H1 (cell line): ENCODE measurements around the gene GTF2I. TPM values are rescaled to one million over a fixed set of nuclear protein-coding genes. Genes with fewer than 3 reads are reported as not detected.

Experiments
- CTCF ChIA-PET: fragments of 300-600 bp; sonication (Branson Sonifier 250); formaldehyde crosslinking; loops from one replicate; lab custom pipeline; 2021; ENCODE audit not compliant: partially characterized antibody; lab: Charles Lee
- POLR2A ChIA-PET: fragments of 300-600 bp; sonication (Branson Sonifier 250); formaldehyde crosslinking; loops from one replicate; lab custom pipeline; 2021; ENCODE audit warnings: inconsistent platforms; ENCODE audit not compliant: partially characterized antibody; lab: Charles Lee
- DNase-seq, 2 experiments: peaks; one replicate each; pipeline versions ENCODE4 v3.0.0 to v3.0.0-alpha.2; 2010 to 2022; ENCODE audit warnings: low spot score in 2 of 2, low read depth in 1 of 2, mixed read lengths in 1 of 2
- FAIRE-seq: peaks from 2 replicates; lab custom pipeline; 2011; peaks lifted over from hg19 to GRCh38; lab: Jason Lieb, UNC
- H2AFZ ChIP-seq: 2 replicates; pipeline ENCODE4 v1.8.1; 2012; ENCODE audit warnings: low read length, inconsistent platforms
- H2AK5ac ChIP-seq: 2 replicates; pipeline ENCODE4 v1.6.1; 2013; ENCODE audit warnings: low read depth, low read length
- H2BK120ac ChIP-seq: replicated peaks from 2 replicates; pipeline ENCODE3; 2013; ENCODE audit warnings: low read depth, low read length, inconsistent platforms
- H2BK12ac ChIP-seq: 2 replicates; pipeline ENCODE4 v1.6.1; 2013; ENCODE audit warnings: low read depth, low read length
- H2BK15ac ChIP-seq: 2 replicates; pipeline ENCODE4 v1.6.1; 2013; ENCODE audit warnings: low read length
- H2BK20ac ChIP-seq: 2 replicates; pipeline ENCODE4 v1.6.1; 2013; ENCODE audit warnings: low read length
- H2BK5ac ChIP-seq: 2 replicates; pipeline ENCODE4 v1.6.1; 2013; ENCODE audit warnings: low read depth, low read length
- H3K14ac ChIP-seq: 2 replicates; pipeline ENCODE4 v1.6.1; 2013; ENCODE audit warnings: inconsistent platforms; ENCODE audit not compliant: insufficient read length
- H3K18ac ChIP-seq: 2 replicates; pipeline ENCODE4 v1.6.1; 2013; ENCODE audit warnings: low read length; ENCODE audit errors: extremely low read depth
- H3K23ac ChIP-seq: 2 replicates; pipeline ENCODE4 v1.6.1; 2013; ENCODE audit warnings: inconsistent platforms; ENCODE audit not compliant: insufficient read length
- H3K23me2 ChIP-seq: 2 replicates; pipeline ENCODE4 v1.6.1; 2013; ENCODE audit warnings: low read depth, low read length
- H3K27ac ChIP-seq: 2 replicates; pipeline ENCODE4 v1.6.1; 2011; ENCODE audit warnings: low read depth, low read length, inconsistent platforms
- H3K27me3 ChIP-seq, 4 experiments: replicated peaks in 1 of 4; 1 replicate in 1 of 4; 2 replicates in 3 of 4; pipeline versions ENCODE4 v1.6.1 to v1.8.1; 2011 to 2013; ENCODE audit warnings: low read length in 3 of 4, mild to moderate bottlenecking in 3 of 4, inconsistent platforms in 2 of 4, mixed read lengths in 2 of 4, moderate library complexity in 1 of 4; ENCODE audit not compliant: control insufficient read depth in 3 of 4, insufficient read depth in 3 of 4; ENCODE audit errors: extremely low read depth in 1 of 4
- H3K36me3 ChIP-seq, 4 experiments: 2 replicates each; pipeline versions ENCODE4 v1.6.1 to v1.8.1; 2011 to 2013; ENCODE audit warnings: mild to moderate bottlenecking in 4 of 4, low read length in 3 of 4, moderate library complexity in 2 of 4, control low read depth in 1 of 4, inconsistent platforms in 1 of 4; ENCODE audit not compliant: insufficient read depth in 4 of 4, control insufficient read depth in 2 of 4
- H3K4ac ChIP-seq: replicated peaks from 2 replicates; pipeline ENCODE3; 2013; ENCODE audit warnings: low read length, low read depth, mixed read lengths, inconsistent platforms; ENCODE audit not compliant: insufficient read length
- H3K4me1 ChIP-seq, 4 experiments: replicated peaks in 1 of 4; 1 replicate in 1 of 4; 2 replicates in 3 of 4; pipeline versions ENCODE4 v1.6.1 to v1.8.1; 2011 to 2013; ENCODE audit warnings: low read length in 3 of 4, inconsistent platforms in 2 of 4, mixed read lengths in 1 of 4; ENCODE audit not compliant: insufficient read depth in 4 of 4, control insufficient read depth in 3 of 4
- H3K4me2 ChIP-seq, 2 experiments: 2 replicates each; pipeline versions ENCODE4 v1.6.1 to v1.8.1; 2011 to 2013; ENCODE audit warnings: low read depth in 2 of 2, low read length in 2 of 2, control low read depth in 1 of 2, inconsistent platforms in 1 of 2, mild to moderate bottlenecking in 1 of 2; ENCODE audit not compliant: insufficient read depth in 1 of 2
- H3K4me3 ChIP-seq, 4 experiments: fragments of 200-600, 300-600 bp in 1 of 4; sonication (generic), shearing (Covaris generic), sonication (Bioruptor Twin) in 1 of 4; 2 replicates each; pipeline versions ENCODE4 v1.5.1 to v1.8.1; 2011 to 2016; ENCODE audit warnings: low read length in 4 of 4, low read depth in 3 of 4, control low read depth in 2 of 4, inconsistent platforms in 2 of 4, mild to moderate bottlenecking in 2 of 4, mixed read lengths in 1 of 4, moderate library complexity in 1 of 4; ENCODE audit not compliant: insufficient read depth in 2 of 4; ENCODE audit errors: extremely low read depth in 1 of 4
- H3K56ac ChIP-seq: replicated peaks from 2 replicates; pipeline ENCODE3; 2013; ENCODE audit warnings: low read depth, mild to moderate bottlenecking, mixed read lengths, low read length, inconsistent platforms; ENCODE audit not compliant: insufficient read length
- H3K79me1 ChIP-seq: 2 replicates; pipeline ENCODE4 v1.6.1; 2013; ENCODE audit warnings: low read depth, low read length, control low read depth
- H3K79me2 ChIP-seq, 2 experiments: 2 replicates each; pipeline versions ENCODE4 v1.6.1 to v1.8.1; 2012 to 2013; ENCODE audit warnings: low read length in 2 of 2, mild to moderate bottlenecking in 2 of 2, inconsistent platforms in 1 of 2; ENCODE audit not compliant: insufficient read depth in 2 of 2, control insufficient read depth in 1 of 2
- H3K9ac ChIP-seq, 4 experiments: replicated peaks in 1 of 4; 1 replicate in 1 of 4; 2 replicates in 3 of 4; pipeline versions ENCODE4 v1.6.1 to v1.8.1; 2011 to 2013; ENCODE audit warnings: low read depth in 3 of 4, low read length in 3 of 4, control low read depth in 2 of 4, mild to moderate bottlenecking in 2 of 4, moderate library complexity in 2 of 4, inconsistent platforms in 1 of 4; ENCODE audit errors: extremely low read depth in 1 of 4
- H3K9me3 ChIP-seq, 2 experiments: 2 replicates each; pipeline versions ENCODE4 v1.6.1 to v1.8.1; 2012 to 2013; ENCODE audit warnings: mild to moderate bottlenecking in 2 of 2, moderate library complexity in 2 of 2, control low read depth in 1 of 2, inconsistent platforms in 1 of 2, low read depth in 1 of 2, low read length in 1 of 2, mixed read lengths in 1 of 2; ENCODE audit not compliant: insufficient read depth in 2 of 2
- H4K20me1 ChIP-seq, 2 experiments: replicated peaks in 1 of 2; 2 replicates each; pipeline versions ENCODE3 to v1.8.1; 2011 to 2013; ENCODE audit warnings: inconsistent platforms in 2 of 2, low read length in 2 of 2, mild to moderate bottlenecking in 1 of 2; ENCODE audit not compliant: insufficient read depth in 2 of 2, control insufficient read depth in 1 of 2
- H4K5ac ChIP-seq: 2 replicates; pipeline ENCODE4 v1.6.1; 2013; ENCODE audit warnings: low read length, low read depth, mixed read lengths, inconsistent platforms; ENCODE audit not compliant: insufficient read length
- H4K8ac ChIP-seq: 2 replicates; pipeline ENCODE4 v1.8.0; 2013; ENCODE audit warnings: mild to moderate bottlenecking, moderate library complexity, low read length, inconsistent platforms; ENCODE audit not compliant: insufficient read depth; ENCODE audit errors: extremely low read depth
- H4K91ac ChIP-seq: replicated peaks from 2 replicates; pipeline ENCODE3; 2013; ENCODE audit warnings: low read length, mixed read lengths, inconsistent platforms; ENCODE audit not compliant: insufficient read length
- CTCF ChIP-seq, 3 experiments: IDR thresholded peaks; 1 replicate in 2 of 3; 2 replicates in 1 of 3; pipeline versions ENCODE4 v1.5.1 to v1.6.1; 2011; ENCODE audit warnings: low read length in 3 of 3, mild to moderate bottlenecking in 3 of 3, inconsistent platforms in 2 of 3, low read depth in 1 of 3, moderate library complexity in 1 of 3; ENCODE audit not compliant: insufficient read depth in 1 of 3; ENCODE audit errors: control extremely low read depth in 1 of 3
- MAFK ChIP-seq: IDR thresholded peaks from 2 replicates; pipeline ENCODE4 v1.6.1; 2012; ENCODE audit warnings: low read depth, mild to moderate bottlenecking, improper control_type of control experiment, low read length
- RAD21 ChIP-seq, 2 experiments: IDR thresholded peaks in 1 of 2; conservative IDR thresholded peaks in 1 of 2; 2 replicates each; pipeline ENCODE4 v1.6.1; 2011; ENCODE audit warnings: low read depth in 2 of 2, low read length in 2 of 2, improper control_type of control experiment in 1 of 2, inconsistent platforms in 1 of 2, mild to moderate bottlenecking in 1 of 2, moderate library complexity in 1 of 2
- WGBS, 2 experiments: shearing (Covaris generic) in 1 of 2; methylation state at CpG; one replicate each; pipeline versions ENCODE4 v1.1.6 to v1.1.7; 2013 to 2015; ENCODE audit warnings: low lambda C conversion rate in 2 of 2, mixed read lengths in 2 of 2, inconsistent platforms in 1 of 2, low coverage in 1 of 2, missing lambda C conversion rate in 1 of 2; ENCODE audit not compliant: insufficient replicate concordance in 2 of 2, insufficient coverage in 1 of 2, insufficient read length in 1 of 2; ENCODE audit errors: extremely low coverage in 1 of 2, missing lambda C conversion rate in 1 of 2; 5-methylcytosine and 5-hydroxymethylcytosine counted together
- polyA plus RNA-seq, 7 experiments: library from polyadenylated mRNA; depleted of rRNA in 3 of 7; stranded (reverse) in 5 of 7; unstranded in 2 of 7; fragments of >200 nt in 5 of 7; fragments of 200-250 nt in 2 of 7; gene quantifications; 1 replicate in 5 of 7; 2 replicates in 1 of 7; 4 replicates in 1 of 7; pipeline versions ENCODE4 v1.2.1 to v1.2.3, GENCODE V29; 2011 to 2013; ENCODE audit warnings: missing spikeins in 2 of 7, mixed read lengths in 2 of 7
- total RNA-seq: library from RNA; stranded (reverse); fragmentation: NEBNext Ultra II Directional; extraction: Animal tissue kit (Norgen Biotek cat#: 25700); gene quantifications from 2 replicates; pipeline ENCODE4 v1.2.1, GENCODE V29; 2021

Gene GTF2I
- total and polyA plus RNA-seq, 2 of the 8 experiments (the other 6 are each of a cell fraction or from before 2014, with no cell fraction given), result 46.7 to 316 TPM

GRCh38 chr7:74709880-74710671, 52.6 kb downstream of the GTF2I start:
- no peak overlapping the region for H3K27ac ChIP-seq
- H3K36me3 ChIP-seq, result peaks cover 21 to 94% (median 64%) of the 10 kb centered on the region in 4 experiments
- 93% methylated on average over 10 of the region's 10 CpGs; no CpG with 5 or more reads in 1 of the 2 experiments for whole genome bisulfite sequencing, 2 experiments

More at GRCh38 chr7:74709880-74710671, 52.6 kb downstream of the GTF2I start:
- TF ChIP-seq MAFK, result no peak
- peak in 1 of 3 experiments; percentile 30; a peak in 1 of 4 replicates for TF ChIP-seq CTCF (IDR thresholded peaks at IDR 0.05; ENCODE audit: control extremely low read depth in 1 of 3, insufficient read depth in 1 of 3, low read depth in 1 of 3, low read length in 3 of 3)
- TF ChIP-seq RAD21 (IDR thresholded peaks at IDR 0.05 in 1 of 2, conservative IDR thresholded peaks at IDR 0.05 in 1 of 2; ENCODE audit: low read depth in 2 of 2, low read length in 2 of 2), result peak; percentile 25 to 26; a peak in 2 of 4 replicates
- TF ChIP-seq, all 59 proteins: peak for 2
- ChIA-PET CTCF (interaction anchor here (0.6 to 1.7 kb wide), 3 partner anchors 10 to 292 kb away, joined by 3 to 4 read pairs (median 3); no protein-coding TSS in a partner anchor), POLR2A (interaction anchor here (0.8 to 1.0 kb wide), 2 partner anchors 9 to 49 kb away, joined by 3 read pairs; no protein-coding TSS in a partner anchor)
- Histone ChIP-seq H4K20me1 (peaks cover 0 to 4% of the 10 kb centered on the region in 2 experiments), H3K9me3 (no peaks in the 10 kb centered on the region), H2BK5ac (no peak overlapping the region), H2BK20ac (no peak overlapping the region), H2BK120ac (no peak overlapping the region), H2AFZ (no peak overlapping the region), H3K4me1 (no peaks in the 10 kb centered on the region), H3K79me1 (no peaks in the 10 kb centered on the region; the same call in 1 of the 2 replicates), H3K23me2 (no peaks in the 10 kb centered on the region; the same call in 1 of the 2 replicates), H3K14ac (no peak overlapping the region), H4K5ac (no peak overlapping the region), H2BK15ac (no peak overlapping the region), H4K8ac (no peak overlapping the region), H3K23ac (no peak overlapping the region), H3K4me3 (no peak overlapping the region), H2BK12ac (no peak overlapping the region), H3K4ac (no peak overlapping the region), H3K79me2 (peaks cover 0 to 2% of the 10 kb centered on the region in 2 experiments; a peak in 1 of 4 replicates), H3K27me3 (no peaks in the 10 kb centered on the region), H3K4me2 (no peak overlapping the region), H4K91ac (no peak overlapping the region), H2AK5ac (no peak overlapping the region), H3K56ac (no peak overlapping the region), H3K9ac (no peak overlapping the region), H3K18ac (no peak overlapping the region)
- FAIRE-seq (no peak), DNase-seq (no peak)
